SK-N-SH treated with all-trans-retinoic acid at 6 μM for 48 hours (cell line): ENCODE results near the gene IPO5.
"Not testable (repeated sequence)": the region's sequence is repeated elsewhere in the genome, so short reads cannot be mapped to it uniquely, and the experiment has no call there.

Experiments used
- ATAC-seq: fragments of 200-7000 bp; cut with Tn5 transposase; 3 replicates; pipeline ENCODE4 v1.9.1; 2020; ENCODE audit warnings: mild to moderate bottlenecking, moderate library complexity
- ARNTL ChIP-seq: fragments of 450-650 bp; formaldehyde crosslinking; IDR thresholded peaks from 2 replicates; pipeline ENCODE4 v1.5.0; 2020; ENCODE audit warnings: low read depth, mild to moderate bottlenecking, moderate library complexity, borderline replicate concordance
- BACH2 ChIP-seq: fragments of 250-450 bp; sonication (Bioruptor Pico); IDR thresholded peaks from 2 replicates; pipeline ENCODE4 v1.9.0; 2021; ENCODE audit warnings: mild to moderate bottlenecking, borderline replicate concordance
- CSDC2 ChIP-seq: fragments of 250-450 bp; sonication (Bioruptor Pico); IDR thresholded peaks from 2 replicates; pipeline ENCODE4 v1.5.0; 2020; ENCODE audit warnings: mild to moderate bottlenecking, moderate library complexity
- ESRRG ChIP-seq: fragments of 250-450 bp; sonication (Bioruptor Pico); IDR thresholded peaks from 2 replicates; pipeline ENCODE4 v1.6.1; 2021; ENCODE audit warnings: mild to moderate bottlenecking
- GLIS3 ChIP-seq: fragments of 250-450 bp; sonication (Bioruptor Pico); IDR thresholded peaks from 2 replicates; pipeline ENCODE4 v1.5.0; 2020; ENCODE audit warnings: mild to moderate bottlenecking, moderate library complexity
- ISL1 ChIP-seq: fragments of 250-450 bp; sonication (Bioruptor Pico); IDR thresholded peaks from 2 replicates; pipeline ENCODE4 v2.1.2; 2022; ENCODE audit warnings: mild to moderate bottlenecking, moderate library complexity
- OSR1 ChIP-seq: fragments of 250-450 bp; sonication (Bioruptor Pico); IDR thresholded peaks from 2 replicates; pipeline ENCODE4 v1.8.0; 2022; ENCODE audit warnings: moderate library complexity, mild to moderate bottlenecking, inconsistent platforms
- PATZ1 ChIP-seq: fragments of 250-450 bp; sonication (Bioruptor Pico); IDR thresholded peaks from 2 replicates; pipeline ENCODE4 v1.8.0; 2020; ENCODE audit warnings: mild to moderate bottlenecking, moderate library complexity, borderline replicate concordance
- POU6F1 ChIP-seq: fragments of 250-450 bp; sonication (Bioruptor Pico); IDR thresholded peaks from 2 replicates; pipeline ENCODE4 v1.8.0; 2021; ENCODE audit warnings: low read depth, mild to moderate bottlenecking, moderate library complexity, borderline replicate concordance
- PPARA ChIP-seq: fragments of 250-450 bp; sonication (Bioruptor Pico); IDR thresholded peaks from 2 replicates; pipeline ENCODE4 v1.5.0; 2020; ENCODE audit warnings: mild to moderate bottlenecking, borderline replicate concordance
- RARB ChIP-seq: fragments of 250-450 bp; sonication (Bioruptor Pico); IDR thresholded peaks from 2 replicates; pipeline ENCODE4 v1.8.0; 2021; ENCODE audit warnings: mild to moderate bottlenecking, moderate library complexity
- TCF4 ChIP-seq: fragments of 250-450 bp; sonication (Bioruptor Pico); IDR thresholded peaks from 2 replicates; pipeline ENCODE4 v1.8.0; 2021; ENCODE audit warnings: mild to moderate bottlenecking, moderate library complexity, borderline replicate concordance
- TOX ChIP-seq: fragments of 250-450 bp; sonication (Bioruptor Pico); IDR thresholded peaks from 2 replicates; pipeline ENCODE4 v1.8.0; 2021; ENCODE audit warnings: mild to moderate bottlenecking, moderate library complexity, borderline replicate concordance
- ZC3H10 ChIP-seq: fragments of 250-450 bp; sonication (Bioruptor Pico); IDR thresholded peaks from 2 replicates; pipeline ENCODE4 v1.5.1; 2021; ENCODE audit warnings: mild to moderate bottlenecking, moderate library complexity
- ZFP3 ChIP-seq: fragments of 250-450 bp; sonication (Bioruptor Pico); IDR thresholded peaks from 2 replicates; pipeline ENCODE4 v1.5.0; 2020; ENCODE audit warnings: mild to moderate bottlenecking, moderate library complexity
- ZFP30 ChIP-seq: fragments of 450-650 bp; formaldehyde crosslinking; IDR thresholded peaks from 2 replicates; pipeline ENCODE4 v1.5.0; 2022; ENCODE audit warnings: mild to moderate bottlenecking, moderate library complexity
- ZNF565 ChIP-seq: fragments of 450-650 bp; formaldehyde crosslinking; conservative IDR thresholded peaks from 2 replicates; pipeline ENCODE4 v1.5.0; 2020; ENCODE audit warnings: low read depth, mild to moderate bottlenecking, moderate library complexity
- ZNF70 ChIP-seq: fragments of 450-650 bp; formaldehyde crosslinking; IDR thresholded peaks from 2 replicates; pipeline ENCODE4 v1.5.0; 2020; ENCODE audit warnings: mild to moderate bottlenecking, moderate library complexity
- TF ChIP-seq, protein P1 (sequence below): fragments of 250-450 bp; sonication (Bioruptor Pico); IDR thresholded peaks from 2 replicates; pipeline ENCODE4 v1.5.1; 2020; ENCODE audit warnings: low read depth, mild to moderate bottlenecking, moderate library complexity
- TF ChIP-seq, protein P2 (sequence below): fragments of 250-450 bp; sonication (Bioruptor Pico); IDR thresholded peaks from 2 replicates; pipeline ENCODE4 v1.5.1; 2021; ENCODE audit warnings: mild to moderate bottlenecking, moderate library complexity
- TF ChIP-seq, protein P3 (sequence below): fragments of 250-450 bp; sonication (Bioruptor Pico); IDR thresholded peaks from 2 replicates; pipeline ENCODE4 v1.5.0; 2020; ENCODE audit warnings: mild to moderate bottlenecking, moderate library complexity

The IPO5 gene

GRCh38 chr13:98035373-98035772, 81.9 kb downstream of the IPO5 start:
- no peak for ATAC-seq
- TF ChIP-seq, protein P1, sequence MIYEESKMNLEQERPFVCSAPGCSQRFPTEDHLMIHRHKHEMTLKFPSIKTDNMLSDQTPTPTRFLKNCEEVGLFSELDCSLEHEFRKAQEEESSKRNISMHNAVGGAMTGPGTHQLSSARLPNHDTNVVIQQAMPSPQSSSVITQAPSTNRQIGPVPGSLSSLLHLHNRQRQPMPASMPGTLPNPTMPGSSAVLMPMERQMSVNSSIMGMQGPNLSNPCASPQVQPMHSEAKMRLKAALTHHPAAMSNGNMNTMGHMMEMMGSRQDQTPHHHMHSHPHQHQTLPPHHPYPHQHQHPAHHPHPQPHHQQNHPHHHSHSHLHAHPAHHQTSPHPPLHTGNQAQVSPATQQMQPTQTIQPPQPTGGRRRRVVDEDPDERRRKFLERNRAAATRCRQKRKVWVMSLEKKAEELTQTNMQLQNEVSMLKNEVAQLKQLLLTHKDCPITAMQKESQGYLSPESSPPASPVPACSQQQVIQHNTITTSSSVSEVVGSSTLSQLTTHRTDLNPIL (CRISPR knock-in tag): no peak

- ATAC-seq: not testable (repeated sequence)
Measured at GRCh38 chr13:98036564-98037302, 83.3 kb downstream of the IPO5 start.

DNA sequence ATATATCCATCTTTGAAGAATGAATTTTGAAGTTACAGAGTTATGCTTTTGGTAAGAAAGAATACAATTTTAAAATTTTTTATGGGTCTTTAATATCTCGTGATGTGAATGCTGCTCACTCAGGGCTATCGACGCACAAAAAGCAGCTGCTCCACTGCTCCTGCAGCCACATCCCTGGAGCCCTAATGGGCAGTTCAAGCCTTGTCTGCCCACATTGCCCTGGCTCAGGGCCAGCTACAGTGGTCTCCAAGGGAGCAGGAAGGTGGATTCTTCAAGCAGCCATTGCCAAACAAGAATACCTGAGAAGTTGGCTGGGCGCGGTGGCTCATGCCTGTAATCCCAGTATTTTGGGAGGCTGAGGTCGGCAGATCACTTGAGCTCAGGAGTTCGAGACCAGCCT, 85.8 kb downstream of the IPO5 start:
- TF ChIP-seq ZFP30 (no peak), CSDC2 (CRISPR knock-in tag) (no peak), RARB (no peak), ISL1 (no peak), ZNF565 (CRISPR knock-in tag) (no peak), BACH2 (CRISPR knock-in tag) (no peak), ZFP3 (CRISPR knock-in tag) (no peak), PPARA (CRISPR knock-in tag) (no peak), GLIS3 (CRISPR knock-in tag) (no peak), POU6F1 (CRISPR knock-in tag) (no peak), TCF4 (no peak), ZNF70 (CRISPR knock-in tag) (no peak), ARNTL (CRISPR knock-in tag) (no peak)
- TF ChIP-seq, protein P2, sequence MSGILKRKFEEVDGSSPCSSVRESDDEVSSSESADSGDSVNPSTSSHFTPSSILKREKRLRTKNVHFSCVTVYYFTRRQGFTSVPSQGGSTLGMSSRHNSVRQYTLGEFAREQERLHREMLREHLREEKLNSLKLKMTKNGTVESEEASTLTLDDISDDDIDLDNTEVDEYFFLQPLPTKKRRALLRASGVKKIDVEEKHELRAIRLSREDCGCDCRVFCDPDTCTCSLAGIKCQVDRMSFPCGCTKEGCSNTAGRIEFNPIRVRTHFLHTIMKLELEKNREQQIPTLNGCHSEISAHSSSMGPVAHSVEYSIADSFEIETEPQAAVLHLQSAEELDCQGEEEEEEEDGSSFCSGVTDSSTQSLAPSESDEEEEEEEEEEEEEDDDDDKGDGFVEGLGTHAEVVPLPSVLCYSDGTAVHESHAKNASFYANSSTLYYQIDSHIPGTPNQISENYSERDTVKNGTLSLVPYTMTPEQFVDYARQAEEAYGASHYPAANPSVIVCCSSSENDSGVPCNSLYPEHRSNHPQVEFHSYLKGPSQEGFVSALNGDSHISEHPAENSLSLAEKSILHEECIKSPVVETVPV: no peak
- TF ChIP-seq, protein P3, sequence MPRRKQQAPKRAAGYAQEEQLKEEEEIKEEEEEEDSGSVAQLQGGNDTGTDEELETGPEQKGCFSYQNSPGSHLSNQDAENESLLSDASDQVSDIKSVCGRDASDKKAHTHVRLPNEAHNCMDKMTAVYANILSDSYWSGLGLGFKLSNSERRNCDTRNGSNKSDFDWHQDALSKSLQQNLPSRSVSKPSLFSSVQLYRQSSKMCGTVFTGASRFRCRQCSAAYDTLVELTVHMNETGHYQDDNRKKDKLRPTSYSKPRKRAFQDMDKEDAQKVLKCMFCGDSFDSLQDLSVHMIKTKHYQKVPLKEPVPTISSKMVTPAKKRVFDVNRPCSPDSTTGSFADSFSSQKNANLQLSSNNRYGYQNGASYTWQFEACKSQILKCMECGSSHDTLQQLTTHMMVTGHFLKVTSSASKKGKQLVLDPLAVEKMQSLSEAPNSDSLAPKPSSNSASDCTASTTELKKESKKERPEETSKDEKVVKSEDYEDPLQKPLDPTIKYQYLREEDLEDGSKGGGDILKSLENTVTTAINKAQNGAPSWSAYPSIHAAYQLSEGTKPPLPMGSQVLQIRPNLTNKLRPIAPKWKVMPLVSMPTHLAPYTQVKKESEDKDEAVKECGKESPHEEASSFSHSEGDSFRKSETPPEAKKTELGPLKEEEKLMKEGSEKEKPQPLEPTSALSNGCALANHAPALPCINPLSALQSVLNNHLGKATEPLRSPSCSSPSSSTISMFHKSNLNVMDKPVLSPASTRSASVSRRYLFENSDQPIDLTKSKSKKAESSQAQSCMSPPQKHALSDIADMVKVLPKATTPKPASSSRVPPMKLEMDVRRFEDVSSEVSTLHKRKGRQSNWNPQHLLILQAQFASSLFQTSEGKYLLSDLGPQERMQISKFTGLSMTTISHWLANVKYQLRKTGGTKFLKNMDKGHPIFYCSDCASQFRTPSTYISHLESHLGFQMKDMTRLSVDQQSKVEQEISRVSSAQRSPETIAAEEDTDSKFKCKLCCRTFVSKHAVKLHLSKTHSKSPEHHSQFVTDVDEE (CRISPR knock-in tag): no peak
- TF ChIP-seq, protein P1 (CRISPR knock-in tag): no peak
- TF ChIP-seq, all 23 proteins: peak for 0

GRCh38 chr13:98039964-98040363, 86.5 kb downstream of the IPO5 start:
- no peak for ATAC-seq
- TF ChIP-seq, protein P1 (CRISPR knock-in tag): no peak
- TF ChIP-seq ARNTL (CRISPR knock-in tag) (no peak), ZFP30 (no peak), PATZ1 (no peak), OSR1 (CRISPR knock-in tag) (no peak), ZNF70 (CRISPR knock-in tag) (no peak), ZNF565 (CRISPR knock-in tag) (no peak), ESRRG (CRISPR knock-in tag) (no peak), POU6F1 (CRISPR knock-in tag) (no peak), ZC3H10 (CRISPR knock-in tag) (no peak), TCF4 (no peak), ISL1 (no peak), RARB (no peak), ZFP3 (CRISPR knock-in tag) (no peak), CSDC2 (CRISPR knock-in tag) (no peak), PPARA (CRISPR knock-in tag) (no peak), GLIS3 (CRISPR knock-in tag) (no peak), TOX (no peak)

More for the DNA sequence above, 85.8 kb downstream of the IPO5 start:
- no peak for ATAC-seq
